Mesendoderm (in vitro differentiated cells): ENCODE measurements around the gene DLGAP3.
"Not testable (repeated sequence)": the region's sequence is repeated elsewhere in the genome, so short reads cannot be mapped to it uniquely, and the experiment has no call there.

Experiments used
- DNase-seq: peaks from one replicate; pipeline ENCODE4 v3.0.0; 2013
- H2AK5ac ChIP-seq: 2 replicates; pipeline ENCODE4 v1.6.1; 2013; ENCODE audit warnings: low read length, inconsistent platforms
- H2BK120ac ChIP-seq: 2 replicates; pipeline ENCODE4 v1.6.1; 2013; ENCODE audit warnings: low read depth, mild to moderate bottlenecking, low read length, moderate library complexity, mixed read lengths
- H2BK15ac ChIP-seq: replicated peaks from 2 replicates; pipeline ENCODE4 v1.6.1; 2013; ENCODE audit warnings: low read depth, mild to moderate bottlenecking, moderate library complexity
- H2BK5ac ChIP-seq: 2 replicates; pipeline ENCODE4 v1.6.1; 2013; ENCODE audit warnings: low read length, inconsistent platforms
- H3K18ac ChIP-seq: 2 replicates; pipeline ENCODE4 v1.6.1; 2013; ENCODE audit warnings: mild to moderate bottlenecking, low read length, mixed read lengths
- H3K23ac ChIP-seq: one replicate; pipeline ENCODE4 v1.6.1; 2013; ENCODE audit warnings: low read length
- H3K27ac ChIP-seq: 2 replicates; pipeline ENCODE4 v1.5.1; 2013; ENCODE audit warnings: low read depth, mild to moderate bottlenecking, inconsistent platforms, low read length, moderate library complexity
- H3K27me3 ChIP-seq: 2 replicates; pipeline ENCODE4 v1.6.1; 2013; ENCODE audit warnings: low read length, control low read depth, mild to moderate bottlenecking, inconsistent platforms; ENCODE audit not compliant: insufficient read depth, poor library complexity
- H3K36me3 ChIP-seq: 2 replicates; pipeline ENCODE4 v1.6.1; 2013; ENCODE audit warnings: low read length, inconsistent platforms; ENCODE audit not compliant: control insufficient read depth, insufficient read depth
- H3K4ac ChIP-seq: one replicate; pipeline ENCODE4 v1.6.1; 2013; ENCODE audit warnings: low read depth, mild to moderate bottlenecking, low read length, moderate library complexity
- H3K4me1 ChIP-seq: 2 replicates; pipeline ENCODE4 v1.6.1; 2013; ENCODE audit warnings: low read depth, low read length, inconsistent platforms; ENCODE audit not compliant: control insufficient read depth
- H3K4me2 ChIP-seq: 2 replicates; pipeline ENCODE4 v1.6.1; 2013; ENCODE audit warnings: low read length
- H3K4me3 ChIP-seq: 2 replicates; pipeline ENCODE4 v1.5.1; 2013; ENCODE audit warnings: mild to moderate bottlenecking, low read length
- H3K56ac ChIP-seq: one replicate; pipeline ENCODE4 v1.6.1; 2013; ENCODE audit warnings: low read length
- H3K79me1 ChIP-seq: 2 replicates; pipeline ENCODE4 v1.6.1; 2013; ENCODE audit warnings: low read length, inconsistent platforms
- H3K79me2 ChIP-seq: 2 replicates; pipeline ENCODE4 v1.6.1; 2013; ENCODE audit warnings: mild to moderate bottlenecking, low read length; ENCODE audit not compliant: control insufficient read depth, insufficient read depth
- H3K9ac ChIP-seq: 2 replicates; pipeline ENCODE4 v1.6.1; 2013; ENCODE audit warnings: low read length, inconsistent platforms
- H4K5ac ChIP-seq: one replicate; pipeline ENCODE4 v1.6.1; 2013; ENCODE audit warnings: low read length
- H4K8ac ChIP-seq: one replicate; pipeline ENCODE4 v1.6.1; 2013; ENCODE audit warnings: low read depth, mild to moderate bottlenecking, control low read depth, low read length, moderate library complexity
- WGBS: extraction: QIAGEN DNeasy Blood & Tissue Kit; methylation state at CpG from one replicate; pipeline ENCODE4 v1.1.7; 2013; ENCODE audit warnings: low lambda C conversion rate, missing lambda C conversion rate; ENCODE audit not compliant: insufficient coverage; ENCODE audit errors: extremely low coverage; 5-methylcytosine and 5-hydroxymethylcytosine counted together

The DLGAP3 gene

GRCh38 chr1:34967672-34968071 is 38.2 kb upstream of the DLGAP3 start:
- H2BK5ac ChIP-seq, H3K4me2 ChIP-seq, H4K8ac ChIP-seq, H3K56ac ChIP-seq, H3K27me3 ChIP-seq, H3K4ac ChIP-seq, H3K18ac ChIP-seq, H3K9ac ChIP-seq, H3K4me1 ChIP-seq, H4K5ac ChIP-seq, H3K79me2 ChIP-seq, H3K79me1 ChIP-seq, DNase-seq, H2AK5ac ChIP-seq, H3K36me3 ChIP-seq, H3K4me3 ChIP-seq, H2BK120ac ChIP-seq, H3K27ac ChIP-seq, H3K23ac ChIP-seq, H2BK15ac ChIP-seq: not testable (repeated sequence)
- WGBS: no CpG with 5 or more reads among the region's 36 CpGs

- Histone ChIP-seq H3K27me3 (no peaks in the 10 kb centered on the region), H4K5ac (no peak overlapping the region), H2AK5ac (no peak overlapping the region), H3K4me1 (no peaks in the 10 kb centered on the region), H3K79me1 (no peaks in the 10 kb centered on the region), H3K36me3 (no peaks in the 10 kb centered on the region), H3K18ac (no peak overlapping the region), H3K79me2 (no peaks in the 10 kb centered on the region), H2BK120ac (no peak overlapping the region), H3K23ac (no peak overlapping the region), H4K8ac (no peak overlapping the region), H3K9ac (no peak overlapping the region), H3K4me2 (no peak overlapping the region), H3K4me3 (no peak overlapping the region), H3K4ac (no peak overlapping the region), H3K27ac (no peak overlapping the region), H2BK15ac (no peak overlapping the region), H2BK5ac (no peak overlapping the region), H3K56ac (no peak overlapping the region)
- no peak for DNase-seq
- no CpG with 5 or more reads among the region's 2 CpGs for WGBS
These were observed 36.1 kb upstream of the DLGAP3 start for GRCh38 chr1:34965597-34965996.

- Histone ChIP-seq H3K4me2 (no peak overlapping the region), H3K4me3 (no peak overlapping the region), H3K23ac (no peak overlapping the region), H2BK5ac (no peak overlapping the region), H3K9ac (no peak overlapping the region), H3K79me2 (no peaks in the 10 kb centered on the region), H4K8ac (no peak overlapping the region), H3K18ac (no peak overlapping the region), H3K56ac (no peak overlapping the region), H2BK120ac (no peak overlapping the region), H3K4me1 (no peaks in the 10 kb centered on the region), H3K27ac (no peak overlapping the region), H3K36me3 (no peaks in the 10 kb centered on the region), H3K79me1 (no peaks in the 10 kb centered on the region), H3K4ac (no peak overlapping the region), H4K5ac (no peak overlapping the region), H2BK15ac (no peak overlapping the region), H2AK5ac (no peak overlapping the region), H3K27me3 (no peaks in the 10 kb centered on the region)
- DNase-seq: no peak
- no CpG with 5 or more reads among the region's 1 CpG for WGBS
These were observed 21.0 kb upstream of the DLGAP3 start for GRCh38 chr1:34950428-34950827.

GRCh38 chr1:34948739-34949138 is 19.3 kb upstream of the DLGAP3 start:
- H3K27ac ChIP-seq, H3K4me2 ChIP-seq, H4K5ac ChIP-seq, H3K9ac ChIP-seq, H3K56ac ChIP-seq, H4K8ac ChIP-seq, H3K27me3 ChIP-seq, H2AK5ac ChIP-seq, H3K4me3 ChIP-seq, H3K79me1 ChIP-seq, H3K4ac ChIP-seq, H3K79me2 ChIP-seq, H3K36me3 ChIP-seq, H2BK15ac ChIP-seq, DNase-seq, H2BK5ac ChIP-seq, H3K18ac ChIP-seq, H3K4me1 ChIP-seq, H2BK120ac ChIP-seq, H3K23ac ChIP-seq: not testable (repeated sequence)
- WGBS: no CpG with 5 or more reads among the region's 10 CpGs

DNA sequence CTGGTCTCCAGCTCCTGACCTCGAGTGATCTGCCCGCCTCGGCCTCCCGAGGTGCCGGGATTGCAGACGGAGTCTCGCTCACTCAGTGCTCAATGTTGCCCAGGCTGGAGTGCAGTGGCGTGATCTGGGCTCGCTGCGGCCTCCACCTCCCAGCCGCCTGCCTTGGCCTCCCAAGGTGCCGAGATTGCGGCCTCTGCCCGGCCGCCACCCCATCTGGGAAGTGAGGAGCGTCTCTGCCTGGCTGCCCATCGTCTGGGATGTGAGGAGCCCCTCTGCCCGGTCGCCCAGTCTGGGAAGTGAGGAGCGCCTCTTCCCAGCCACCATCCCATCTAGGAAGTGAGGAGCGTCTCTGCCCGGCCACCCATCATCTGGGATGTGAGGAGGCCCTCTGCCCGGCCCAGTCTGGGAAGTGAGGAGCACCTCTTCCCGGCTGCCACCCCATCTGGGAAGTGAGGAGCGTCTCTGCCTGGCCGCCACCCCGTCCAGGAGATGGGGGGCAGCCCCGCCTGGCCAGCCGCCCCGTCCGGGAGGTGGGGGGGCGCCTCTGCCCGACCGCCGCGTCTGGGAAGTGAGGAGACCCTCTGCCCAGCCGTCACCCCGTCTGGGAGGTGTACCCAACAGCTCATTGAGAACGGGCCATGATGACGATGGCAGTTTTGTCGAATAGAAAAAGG is 18.3 kb upstream of the DLGAP3 start:
- H3K4me3 ChIP-seq, H3K23ac ChIP-seq, DNase-seq, H2BK5ac ChIP-seq, H4K8ac ChIP-seq, H3K18ac ChIP-seq, H3K36me3 ChIP-seq, H3K4me1 ChIP-seq, H3K4me2 ChIP-seq, H3K79me1 ChIP-seq, H2BK15ac ChIP-seq, H3K27ac ChIP-seq, H3K56ac ChIP-seq, H2BK120ac ChIP-seq, H2AK5ac ChIP-seq, H3K9ac ChIP-seq, H3K27me3 ChIP-seq, H4K5ac ChIP-seq, H3K79me2 ChIP-seq, H3K4ac ChIP-seq: not testable (repeated sequence)
- no CpG with 5 or more reads among the region's 41 CpGs for WGBS

GRCh38 chr1:34946211-34946610 is 16.8 kb upstream of the DLGAP3 start:
- Histone ChIP-seq H2BK5ac (no peak overlapping the region), H3K56ac (no peak overlapping the region), H4K8ac (no peak overlapping the region), H2AK5ac (no peak overlapping the region), H3K79me2 (no peaks in the 10 kb centered on the region), H3K36me3 (no peaks in the 10 kb centered on the region), H3K4me3 (no peak overlapping the region), H4K5ac (no peak overlapping the region), H3K27me3 (no peaks in the 10 kb centered on the region), H3K79me1 (no peaks in the 10 kb centered on the region), H3K18ac (no peak overlapping the region), H2BK120ac (no peak overlapping the region), H2BK15ac (no peak overlapping the region), H3K4me2 (no peak overlapping the region), H3K23ac (no peak overlapping the region), H3K27ac (no peak overlapping the region), H3K4ac (no peak overlapping the region), H3K4me1 (no peaks in the 10 kb centered on the region), H3K9ac (no peak overlapping the region)
- DNase-seq: no peak
- WGBS: no CpG with 5 or more reads among the region's 6 CpGs
